ENCODE measurements around the gene MSTN.

MSTN gene

GRCh38 chr2:190069936-190070696 is 7.6 kb upstream of the MSTN start:
- TF ChIP-seq, protein P1, sequence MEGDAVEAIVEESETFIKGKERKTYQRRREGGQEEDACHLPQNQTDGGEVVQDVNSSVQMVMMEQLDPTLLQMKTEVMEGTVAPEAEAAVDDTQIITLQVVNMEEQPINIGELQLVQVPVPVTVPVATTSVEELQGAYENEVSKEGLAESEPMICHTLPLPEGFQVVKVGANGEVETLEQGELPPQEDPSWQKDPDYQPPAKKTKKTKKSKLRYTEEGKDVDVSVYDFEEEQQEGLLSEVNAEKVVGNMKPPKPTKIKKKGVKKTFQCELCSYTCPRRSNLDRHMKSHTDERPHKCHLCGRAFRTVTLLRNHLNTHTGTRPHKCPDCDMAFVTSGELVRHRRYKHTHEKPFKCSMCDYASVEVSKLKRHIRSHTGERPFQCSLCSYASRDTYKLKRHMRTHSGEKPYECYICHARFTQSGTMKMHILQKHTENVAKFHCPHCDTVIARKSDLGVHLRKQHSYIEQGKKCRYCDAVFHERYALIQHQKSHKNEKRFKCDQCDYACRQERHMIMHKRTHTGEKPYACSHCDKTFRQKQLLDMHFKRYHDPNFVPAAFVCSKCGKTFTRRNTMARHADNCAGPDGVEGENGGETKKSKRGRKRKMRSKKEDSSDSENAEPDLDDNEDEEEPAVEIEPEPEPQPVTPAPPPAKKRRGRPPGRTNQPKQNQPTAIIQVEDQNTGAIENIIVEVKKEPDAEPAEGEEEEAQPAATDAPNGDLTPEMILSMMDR (IDR thresholded peaks at IDR 0.05; ENCODE audit: low read depth, low read length, missing control alignments), result peak; percentile 45
- peak; percentile 40 for DNase-seq (ENCODE audit: extremely low read depth, low read depth)
- H3K4me3 ChIP-seq (replicated peaks; ENCODE audit: low read depth, low read length), result no peak overlapping the region

DNA sequence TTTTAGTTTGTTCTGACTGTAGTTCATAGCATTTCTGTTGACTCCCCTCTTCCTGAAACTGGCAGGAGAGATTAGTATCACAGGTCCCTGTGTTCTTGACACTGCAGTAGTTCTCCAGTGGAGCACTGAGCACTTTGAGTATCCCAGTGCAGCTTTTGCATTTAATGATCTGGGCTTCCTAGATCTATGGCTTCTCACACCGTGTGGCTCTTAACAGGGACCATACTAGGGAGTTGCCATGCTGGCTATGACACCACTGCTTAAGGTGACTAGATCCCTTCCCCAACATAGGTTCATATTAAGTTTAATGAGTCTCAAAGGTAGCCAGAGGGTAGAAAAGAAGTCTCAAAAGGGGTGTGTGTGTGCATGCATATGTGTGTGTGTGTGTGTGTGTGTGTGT is 6.2 kb upstream of the MSTN start:
- no peak overlapping the region for H3K4me3 ChIP-seq (replicated peaks; ENCODE audit: low read depth, low read length)
- TF ChIP-seq, protein P1 (IDR thresholded peaks at IDR 0.05; ENCODE audit: low read depth, low read length, missing control alignments), result no peak
- DNase-seq (ENCODE audit: extremely low read depth, low read depth), result no peak

DNA sequence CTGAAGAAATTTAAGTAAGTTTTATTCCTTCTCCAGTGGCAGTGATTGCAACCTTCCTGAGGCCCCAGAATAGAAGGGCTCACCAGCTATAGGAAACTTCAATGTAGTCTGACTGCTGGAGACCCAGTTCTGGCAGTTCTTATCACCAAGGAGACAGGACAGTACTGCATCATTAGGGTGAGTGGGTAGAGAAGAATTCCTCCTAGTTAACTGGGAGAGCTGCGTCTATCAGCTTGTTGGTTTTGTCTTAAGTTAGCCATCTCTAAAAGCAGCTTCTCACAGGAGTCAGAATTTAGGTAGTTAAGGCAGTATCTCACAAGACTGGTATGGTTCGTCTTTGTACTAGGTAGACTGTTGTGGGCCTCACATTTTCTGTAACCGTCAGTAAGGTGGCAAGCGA is 3.3 kb upstream of the MSTN start:
- DNase-seq (ENCODE audit: extremely low read depth, low read depth), result no peak
- no peak overlapping the region for H3K4me3 ChIP-seq (replicated peaks; ENCODE audit: low read depth, low read length)
- TF ChIP-seq, protein P1 (IDR thresholded peaks at IDR 0.05; ENCODE audit: low read depth, low read length, missing control alignments), result no peak

DNA sequence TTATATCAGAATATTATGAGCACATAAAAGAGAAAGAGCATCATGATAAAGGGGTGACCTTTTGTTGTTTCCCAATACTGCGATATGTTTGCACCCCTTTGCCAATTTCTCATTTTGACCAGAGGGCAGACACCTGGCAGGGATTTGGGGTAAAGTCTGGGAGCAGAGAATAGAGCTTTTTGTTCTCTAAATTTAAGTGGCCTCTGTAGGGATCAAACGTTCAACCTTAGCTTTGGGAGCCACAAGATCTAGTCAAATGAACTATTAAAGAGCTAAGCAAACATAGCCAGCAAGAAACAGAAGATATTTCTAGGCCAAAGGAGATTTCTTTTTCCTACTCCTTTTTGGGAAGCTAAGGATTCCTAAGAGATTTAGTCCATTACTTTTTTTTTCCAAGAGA is 1.1 kb upstream of the MSTN start:
- DNase-seq (ENCODE audit: extremely low read depth, low read depth), result no peak
- TF ChIP-seq, protein P1 (IDR thresholded peaks at IDR 0.05; ENCODE audit: low read depth, low read length, missing control alignments), result no peak
- no peak overlapping the region for H3K4me3 ChIP-seq (replicated peaks; ENCODE audit: low read depth, low read length)

DNA sequence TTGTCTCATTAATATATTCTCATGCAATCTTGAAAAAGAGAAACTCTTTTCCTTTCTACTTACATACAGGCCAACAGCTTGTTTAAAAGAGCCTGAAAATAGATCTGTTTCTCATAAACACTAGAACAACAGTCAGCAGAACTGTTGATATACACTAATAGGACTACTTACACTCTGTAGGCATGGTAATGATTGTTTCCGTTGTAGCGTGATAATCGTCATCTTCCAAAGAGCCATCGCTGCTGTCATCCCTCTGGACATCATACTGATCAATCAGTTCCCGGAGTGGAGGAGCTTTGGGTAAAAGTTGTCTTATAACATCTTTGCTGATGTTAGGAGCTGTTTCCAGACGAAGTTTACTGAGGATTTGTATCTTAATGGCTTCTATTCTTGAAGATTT is 476 bp downstream of the MSTN start:
- no peak for DNase-seq (ENCODE audit: extremely low read depth, low read depth)
- no peak overlapping the region for H3K4me3 ChIP-seq (replicated peaks; ENCODE audit: low read depth, low read length)
- TF ChIP-seq, protein P1 (IDR thresholded peaks at IDR 0.05; ENCODE audit: low read depth, low read length, missing control alignments), result no peak

DNA sequence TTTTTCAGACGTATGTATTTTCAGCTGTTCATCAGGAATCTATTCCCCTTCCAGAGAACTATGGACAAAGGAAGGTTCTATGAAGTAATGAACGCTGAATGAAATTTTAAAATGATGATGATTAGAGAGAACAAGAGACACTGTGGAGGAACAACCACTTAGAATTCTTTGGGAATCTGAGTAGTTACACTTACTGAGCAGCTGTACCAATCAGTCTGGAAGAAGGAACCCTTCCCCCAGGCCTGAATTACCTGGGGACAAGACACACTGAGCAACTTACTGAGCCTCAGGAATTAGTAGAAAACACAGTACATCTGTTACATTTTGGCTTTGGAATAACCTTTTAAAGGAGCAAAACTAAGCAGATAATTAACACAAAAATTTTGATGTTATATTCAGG is 1.9 kb downstream of the MSTN start:
- TF ChIP-seq, protein P1 (IDR thresholded peaks at IDR 0.05; ENCODE audit: low read depth, low read length, missing control alignments), result no peak
- no peak overlapping the region for H3K4me3 ChIP-seq (replicated peaks; ENCODE audit: low read depth, low read length)
- no peak for DNase-seq (ENCODE audit: extremely low read depth, low read depth)

DNA sequence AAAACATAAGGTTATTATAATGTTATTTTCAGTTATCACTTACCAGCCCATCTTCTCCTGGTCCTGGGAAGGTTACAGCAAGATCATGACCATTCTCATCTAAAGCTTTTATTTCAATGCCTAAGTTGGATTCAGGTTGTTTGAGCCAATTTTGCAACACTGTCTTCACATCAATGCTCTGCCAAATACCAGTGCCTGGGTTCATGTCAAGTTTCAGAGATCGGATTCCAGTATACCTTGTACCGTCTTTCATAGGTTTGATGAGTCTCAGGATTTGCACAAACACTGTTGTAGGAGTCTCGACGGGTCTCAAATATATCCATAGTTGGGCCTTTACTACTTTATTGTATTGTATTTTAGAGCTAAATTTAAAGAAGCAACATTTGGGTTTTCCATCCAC is 2.5 kb downstream of the MSTN start:
- no peak overlapping the region for H3K4me3 ChIP-seq (replicated peaks; ENCODE audit: low read depth, low read length)
- DNase-seq (ENCODE audit: extremely low read depth, low read depth), result no peak
- TF ChIP-seq, protein P1 (IDR thresholded peaks at IDR 0.05; ENCODE audit: low read depth, low read length, missing control alignments), result no peak

Measured in HFF-Myc (cell line).